HepG2 (cell line): ENCODE results near the gene GRAMD1B. TPM values are rescaled to one million over a fixed set of nuclear protein-coding genes. Genes with fewer than 3 reads are reported as not detected.
A peak's percentile ranks its signal among the peaks of the same experiment; 100 is the strongest.

Source experiments
- MIER2 ChIP-seq: IDR thresholded peaks from 2 replicates; pipeline ENCODE4 v1.6.1; 2016; ENCODE audit warnings: missing biosample characterization, missing genetic modification reagents
- NFATC3 ChIP-seq: sonication (generic); formaldehyde crosslinking; IDR thresholded peaks from 2 replicates; pipeline ENCODE4 v1.5.1; 2020; ENCODE audit warnings: mild to moderate bottlenecking, missing genetic modification reagents
- RBFOX2 ChIP-seq: fragments of 200-400 bp; formaldehyde crosslinking; IDR thresholded peaks from 2 replicates; pipeline ENCODE4 v1.6.1; 2017; ENCODE audit warnings: low read depth, mild to moderate bottlenecking, low read length
- REL ChIP-seq: sonication (generic); formaldehyde crosslinking; conservative IDR thresholded peaks from 2 replicates; pipeline ENCODE4 v1.8.0; 2022; ENCODE audit warnings: mild to moderate bottlenecking, missing genetic modification reagents, moderate library complexity
- SALL1 ChIP-seq: sonication (generic); formaldehyde crosslinking; IDR thresholded peaks from 2 replicates; pipeline ENCODE4 v1.8.0; 2022; ENCODE audit warnings: mild to moderate bottlenecking, missing genetic modification reagents
- SP1 ChIP-seq, 2 experiments: fragments of 450-650 bp in 1 of 2; sonication (generic) in 1 of 2; formaldehyde crosslinking in 1 of 2; IDR thresholded peaks; 2 replicates each; pipeline versions ENCODE4 v1.4.0 to v1.6.1; 2016 to 2020; ENCODE audit warnings: missing genetic modification reagents in 1 of 2
- TCF7L2 ChIP-seq: IDR thresholded peaks from 2 replicates; pipeline ENCODE4 v1.6.1; 2011; ENCODE audit warnings: mild to moderate bottlenecking, low read depth, low read length, moderate library complexity
- ZNF138 ChIP-seq: sonication (generic); formaldehyde crosslinking; IDR thresholded peaks from 2 replicates; pipeline ENCODE4 v1.5.0; 2020; ENCODE audit warnings: mild to moderate bottlenecking, low read depth, missing genetic modification reagents
- ZNF207 ChIP-seq: fragments of 450-650 bp; IDR thresholded peaks from 2 replicates; pipeline ENCODE4 v1.6.1; 2016; ENCODE audit warnings: antibody characterized with exemption, borderline replicate concordance
- ZNF234 ChIP-seq: sonication (generic); formaldehyde crosslinking; conservative IDR thresholded peaks from 2 replicates; pipeline ENCODE4 v1.5.1; 2020; ENCODE audit warnings: mild to moderate bottlenecking, missing genetic modification reagents
- ZNF430 ChIP-seq: sonication (generic); formaldehyde crosslinking; IDR thresholded peaks from 2 replicates; pipeline ENCODE4 v1.9.0; 2021; ENCODE audit warnings: mild to moderate bottlenecking, missing genetic modification reagents
- ZNF530 ChIP-seq: sonication (generic); formaldehyde crosslinking; IDR thresholded peaks from 2 replicates; pipeline ENCODE4 v1.5.0; 2020; ENCODE audit warnings: low read depth, mild to moderate bottlenecking, missing genetic modification reagents
- ZNF619 ChIP-seq: sonication (generic); formaldehyde crosslinking; IDR thresholded peaks from 2 replicates; pipeline ENCODE4 v1.4.0; 2020; ENCODE audit warnings: mild to moderate bottlenecking, missing genetic modification reagents
- ZNF629 ChIP-seq: sonication (generic); formaldehyde crosslinking; conservative IDR thresholded peaks from 2 replicates; pipeline ENCODE4 v1.5.0; 2020; ENCODE audit warnings: missing genetic modification reagents
- polyA plus RNA-seq, 8 experiments: library from polyadenylated mRNA; depleted of rRNA in 3 of 8; stranded (reverse) in 7 of 8; unstranded in 1 of 8; fragments of >200 nt; fragmentation: Illumina TruSeq in 4 of 8; extraction: Trizol in 4 of 8; gene quantifications; 2 replicates each; pipeline versions ENCODE4 v1.2.1 to v1.2.3, GENCODE V29; 2011 to 2016; ENCODE audit warnings: low read depth in 4 of 8, missing spikeins in 1 of 8, mixed read lengths in 1 of 8; ENCODE audit not compliant: insufficient read depth in 1 of 8
- total RNA-seq, 5 experiments: library from RNA; depleted of rRNA; stranded (reverse); fragments of >200 nt; fragmentation: Illumina TruSeq; extraction: Trizol; gene quantifications; 2 replicates each; pipeline ENCODE4 v1.2.3, GENCODE V29; 2016; ENCODE audit warnings: low read depth in 1 of 5
- TF ChIP-seq, protein P1 (sequence below): sonication (generic); formaldehyde crosslinking; IDR thresholded peaks from 2 replicates; pipeline ENCODE4 v1.9.0; 2022; ENCODE audit warnings: low read depth, missing genetic modification reagents
- TF ChIP-seq, protein P2 (sequence below): sonication (generic); formaldehyde crosslinking; IDR thresholded peaks from 2 replicates; pipeline ENCODE4 v1.5.1; 2020; ENCODE audit warnings: mild to moderate bottlenecking, missing genetic modification reagents, moderate library complexity
- TF ChIP-seq, protein P3 (sequence below): sonication (generic); formaldehyde crosslinking; IDR thresholded peaks from 2 replicates; pipeline ENCODE4 v1.9.0; 2021; ENCODE audit warnings: missing genetic modification reagents, borderline replicate concordance
- TF ChIP-seq, protein P4 (sequence below): IDR thresholded peaks from 2 replicates; pipeline ENCODE4 v1.6.1; 2012; ENCODE audit warnings: inconsistent platforms
- TF ChIP-seq, protein P5 (sequence below): sonication (generic); formaldehyde crosslinking; IDR thresholded peaks from 2 replicates; pipeline ENCODE4 v1.8.1; 2023; ENCODE audit warnings: missing genetic modification reagents, inconsistent platforms, borderline replicate concordance

The GRAMD1B gene
- total and polyA plus RNA-seq, 2 of the 13 experiments (the other 11 are each of a cell fraction or from before 2014, with no cell fraction given): 0.12 TPM; not detected in 1

DNA sequence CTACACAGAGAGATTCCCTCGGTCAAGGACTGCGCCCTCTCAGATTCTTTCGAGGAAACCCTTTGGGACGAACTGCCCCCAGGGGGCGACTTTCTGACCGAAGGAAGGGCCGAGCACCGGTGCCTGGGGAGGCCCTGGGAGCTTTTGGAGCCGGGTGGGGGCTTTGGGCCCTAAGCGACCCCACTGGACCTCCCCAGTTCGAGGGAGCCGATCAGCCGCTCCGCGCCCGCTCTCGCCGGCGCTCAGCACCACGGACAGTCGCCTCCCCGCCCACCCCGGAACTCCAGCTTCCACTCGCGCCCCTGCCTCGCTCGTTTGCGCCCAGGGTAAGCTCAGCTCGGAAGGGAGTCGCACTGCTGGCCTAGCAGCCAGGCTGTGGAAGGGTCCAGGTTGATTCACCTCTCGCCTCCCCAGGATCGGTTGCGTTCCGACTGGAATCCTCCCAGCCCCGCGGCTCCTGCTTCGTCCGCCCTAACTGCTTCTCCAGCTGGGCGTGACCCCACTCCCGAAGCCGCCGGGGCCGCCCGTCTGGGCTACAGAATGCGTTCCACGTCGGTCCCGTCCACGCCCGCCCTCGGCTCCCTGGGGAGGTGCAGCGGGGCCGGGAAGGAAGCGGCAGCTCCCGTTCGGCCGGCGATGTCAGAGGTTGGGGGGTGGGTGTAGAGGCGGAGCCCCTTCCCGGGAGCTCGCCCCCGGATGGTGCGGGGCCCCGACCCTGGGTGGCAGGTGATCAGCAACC, 223.9 kb downstream of the GRAMD1B start (continued):
- peak; percentile 94 for TF ChIP-seq MIER2 (CRISPR knock-in tag)
- TF ChIP-seq, protein P1, sequence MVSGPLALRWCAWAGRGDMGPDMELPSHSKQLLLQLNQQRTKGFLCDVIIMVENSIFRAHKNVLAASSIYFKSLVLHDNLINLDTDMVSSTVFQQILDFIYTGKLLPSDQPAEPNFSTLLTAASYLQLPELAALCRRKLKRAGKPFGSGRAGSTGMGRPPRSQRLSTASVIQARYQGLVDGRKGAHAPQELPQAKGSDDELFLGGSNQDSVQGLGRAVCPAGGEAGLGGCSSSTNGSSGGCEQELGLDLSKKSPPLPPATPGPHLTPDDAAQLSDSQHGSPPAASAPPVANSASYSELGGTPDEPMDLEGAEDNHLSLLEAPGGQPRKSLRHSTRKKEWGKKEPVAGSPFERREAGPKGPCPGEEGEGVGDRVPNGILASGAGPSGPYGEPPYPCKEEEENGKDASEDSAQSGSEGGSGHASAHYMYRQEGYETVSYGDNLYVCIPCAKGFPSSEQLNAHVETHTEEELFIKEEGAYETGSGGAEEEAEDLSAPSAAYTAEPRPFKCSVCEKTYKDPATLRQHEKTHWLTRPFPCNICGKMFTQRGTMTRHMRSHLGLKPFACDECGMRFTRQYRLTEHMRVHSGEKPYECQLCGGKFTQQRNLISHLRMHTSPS (CRISPR knock-in tag): no peak
- TF ChIP-seq ZNF629: no peak
- TF ChIP-seq TCF7L2: no peak
- no peak; the same call in 1 of the 2 replicates for TF ChIP-seq REL
- no peak for TF ChIP-seq ZNF619 (CRISPR knock-in tag)
- TF ChIP-seq ZNF207: no peak
- TF ChIP-seq, protein P2, sequence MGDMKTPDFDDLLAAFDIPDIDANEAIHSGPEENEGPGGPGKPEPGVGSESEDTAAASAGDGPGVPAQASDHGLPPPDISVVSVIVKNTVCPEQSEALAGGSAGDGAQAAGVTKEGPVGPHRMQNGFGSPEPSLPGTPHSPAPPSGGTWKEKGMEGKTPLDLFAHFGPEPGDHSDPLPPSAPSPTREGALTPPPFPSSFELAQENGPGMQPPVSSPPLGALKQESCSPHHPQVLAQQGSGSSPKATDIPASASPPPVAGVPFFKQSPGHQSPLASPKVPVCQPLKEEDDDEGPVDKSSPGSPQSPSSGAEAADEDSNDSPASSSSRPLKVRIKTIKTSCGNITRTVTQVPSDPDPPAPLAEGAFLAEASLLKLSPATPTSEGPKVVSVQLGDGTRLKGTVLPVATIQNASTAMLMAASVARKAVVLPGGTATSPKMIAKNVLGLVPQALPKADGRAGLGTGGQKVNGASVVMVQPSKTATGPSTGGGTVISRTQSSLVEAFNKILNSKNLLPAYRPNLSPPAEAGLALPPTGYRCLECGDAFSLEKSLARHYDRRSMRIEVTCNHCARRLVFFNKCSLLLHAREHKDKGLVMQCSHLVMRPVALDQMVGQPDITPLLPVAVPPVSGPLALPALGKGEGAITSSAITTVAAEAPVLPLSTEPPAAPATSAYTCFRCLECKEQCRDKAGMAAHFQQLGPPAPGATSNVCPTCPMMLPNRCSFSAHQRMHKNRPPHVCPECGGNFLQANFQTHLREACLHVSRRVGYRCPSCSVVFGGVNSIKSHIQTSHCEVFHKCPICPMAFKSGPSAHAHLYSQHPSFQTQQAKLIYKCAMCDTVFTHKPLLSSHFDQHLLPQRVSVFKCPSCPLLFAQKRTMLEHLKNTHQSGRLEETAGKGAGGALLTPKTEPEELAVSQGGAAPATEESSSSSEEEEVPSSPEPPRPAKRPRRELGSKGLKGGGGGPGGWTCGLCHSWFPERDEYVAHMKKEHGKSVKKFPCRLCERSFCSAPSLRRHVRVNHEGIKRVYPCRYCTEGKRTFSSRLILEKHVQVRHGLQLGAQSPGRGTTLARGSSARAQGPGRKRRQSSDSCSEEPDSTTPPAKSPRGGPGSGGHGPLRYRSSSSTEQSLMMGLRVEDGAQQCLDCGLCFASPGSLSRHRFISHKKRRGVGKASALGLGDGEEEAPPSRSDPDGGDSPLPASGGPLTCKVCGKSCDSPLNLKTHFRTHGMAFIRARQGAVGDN (CRISPR knock-in tag): peak; percentile 48
- peak; percentile 76; the same call in 1 of the 2 replicates for TF ChIP-seq ZNF430 (CRISPR knock-in tag)
- no peak for TF ChIP-seq ZNF234 (CRISPR knock-in tag)
- TF ChIP-seq ZNF530: no peak
- TF ChIP-seq, protein P3, sequence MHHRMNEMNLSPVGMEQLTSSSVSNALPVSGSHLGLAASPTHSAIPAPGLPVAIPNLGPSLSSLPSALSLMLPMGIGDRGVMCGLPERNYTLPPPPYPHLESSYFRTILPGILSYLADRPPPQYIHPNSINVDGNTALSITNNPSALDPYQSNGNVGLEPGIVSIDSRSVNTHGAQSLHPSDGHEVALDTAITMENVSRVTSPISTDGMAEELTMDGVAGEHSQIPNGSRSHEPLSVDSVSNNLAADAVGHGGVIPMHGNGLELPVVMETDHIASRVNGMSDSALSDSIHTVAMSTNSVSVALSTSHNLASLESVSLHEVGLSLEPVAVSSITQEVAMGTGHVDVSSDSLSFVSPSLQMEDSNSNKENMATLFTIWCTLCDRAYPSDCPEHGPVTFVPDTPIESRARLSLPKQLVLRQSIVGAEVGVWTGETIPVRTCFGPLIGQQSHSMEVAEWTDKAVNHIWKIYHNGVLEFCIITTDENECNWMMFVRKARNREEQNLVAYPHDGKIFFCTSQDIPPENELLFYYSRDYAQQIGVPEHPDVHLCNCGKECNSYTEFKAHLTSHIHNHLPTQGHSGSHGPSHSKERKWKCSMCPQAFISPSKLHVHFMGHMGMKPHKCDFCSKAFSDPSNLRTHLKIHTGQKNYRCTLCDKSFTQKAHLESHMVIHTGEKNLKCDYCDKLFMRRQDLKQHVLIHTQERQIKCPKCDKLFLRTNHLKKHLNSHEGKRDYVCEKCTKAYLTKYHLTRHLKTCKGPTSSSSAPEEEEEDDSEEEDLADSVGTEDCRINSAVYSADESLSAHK (CRISPR knock-in tag): no peak
- no peak for TF ChIP-seq RBFOX2
- TF ChIP-seq ZNF138 (CRISPR knock-in tag): no peak
- peak; percentile 49; the same call in 1 of the 2 replicates for TF ChIP-seq SALL1 (CRISPR knock-in tag)
- TF ChIP-seq, protein P4, sequence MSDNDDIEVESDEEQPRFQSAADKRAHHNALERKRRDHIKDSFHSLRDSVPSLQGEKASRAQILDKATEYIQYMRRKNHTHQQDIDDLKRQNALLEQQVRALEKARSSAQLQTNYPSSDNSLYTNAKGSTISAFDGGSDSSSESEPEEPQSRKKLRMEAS: no peak
- no peak for TF ChIP-seq SP1 (IDR thresholded peaks at IDR 0.05)
- TF ChIP-seq SP1 (CRISPR knock-in tag; IDR thresholded peaks at IDR 0.05): no peak
- TF ChIP-seq NFATC3: no peak
- TF ChIP-seq, protein P5, sequence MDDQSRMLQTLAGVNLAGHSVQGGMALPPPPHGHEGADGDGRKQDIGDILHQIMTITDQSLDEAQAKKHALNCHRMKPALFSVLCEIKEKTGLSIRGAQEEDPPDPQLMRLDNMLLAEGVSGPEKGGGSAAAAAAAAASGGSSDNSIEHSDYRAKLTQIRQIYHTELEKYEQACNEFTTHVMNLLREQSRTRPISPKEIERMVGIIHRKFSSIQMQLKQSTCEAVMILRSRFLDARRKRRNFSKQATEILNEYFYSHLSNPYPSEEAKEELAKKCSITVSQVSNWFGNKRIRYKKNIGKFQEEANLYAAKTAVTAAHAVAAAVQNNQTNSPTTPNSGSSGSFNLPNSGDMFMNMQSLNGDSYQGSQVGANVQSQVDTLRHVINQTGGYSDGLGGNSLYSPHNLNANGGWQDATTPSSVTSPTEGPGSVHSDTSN (CRISPR knock-in tag): 0 out of 2 replicates have a peak, but pooled peaks have one; percentile 15
